GM19438 (cell line): ENCODE data around the gene C7orf57.

ENCODE experiments used
- ATAC-seq: cut with Tn5 transposase; IDR thresholded peaks from one replicate; pipeline ENCODE4 v1.9.1; 2021; ENCODE audit warnings: low read depth; ENCODE audit not compliant: unreplicated experiment

C7orf57 gene

DNA sequence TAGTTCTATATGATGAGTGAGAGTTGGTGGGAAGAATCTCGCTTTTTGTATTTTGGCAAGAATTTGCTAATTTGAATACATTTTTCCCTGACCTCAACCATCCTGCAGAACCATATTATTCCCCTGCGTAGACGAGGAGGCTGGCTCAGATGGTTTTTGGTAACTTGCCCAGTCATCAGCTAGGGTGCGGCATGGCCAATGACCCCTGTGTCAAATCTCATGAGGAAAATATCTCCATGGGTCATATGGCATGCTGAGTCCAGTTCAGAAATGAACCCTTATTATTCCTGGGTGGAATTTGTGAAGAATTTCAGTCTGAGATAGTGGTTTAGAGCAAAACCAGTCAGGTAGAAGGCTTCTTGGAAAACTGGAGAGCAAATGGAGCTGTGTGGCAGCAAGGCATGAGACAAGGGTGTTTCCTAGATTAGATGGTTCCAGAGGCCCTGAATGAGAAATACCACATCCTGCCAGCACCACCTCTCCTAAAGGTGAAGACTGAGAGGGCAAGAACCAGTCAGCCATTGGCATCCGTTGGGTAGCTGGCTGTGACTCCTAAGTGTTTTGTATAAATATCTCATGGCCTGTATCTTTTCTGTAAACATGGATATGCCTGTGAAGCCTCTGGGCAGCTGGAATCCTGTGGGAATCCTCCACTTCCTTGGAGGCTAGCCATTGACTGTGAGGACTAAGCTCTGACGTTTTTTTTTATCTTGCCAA lies 47.9 kb downstream of the C7orf57 start:
- ATAC-seq = no peak

- ATAC-seq = peak; percentile 46
These were observed 49.5 kb downstream of the C7orf57 start for GRCh38 chr7:48084727-48085432.

GRCh38 chr7:48085433-48085791 lies 50.1 kb downstream of the C7orf57 start:
- ATAC-seq = no peak

GRCh38 chr7:48085942-48086341 lies 50.6 kb downstream of the C7orf57 start:
- ATAC-seq = no peak

GRCh38 chr7:48087349-48087748 lies 52.0 kb downstream of the C7orf57 start:
- peak; percentile 10 for ATAC-seq

- ATAC-seq = peak; percentile 57
These were observed 53.3 kb downstream of the C7orf57 start for GRCh38 chr7:48088559-48089045.

GRCh38 chr7:48089046-48090003 lies 54.0 kb downstream of the C7orf57 start, which contains the start of gene UPP1:
UPP1 (plus strand) TSS chr7:48089265; CDS start chr7:48094784, 5,519 bp downstream.
- peak; percentile 52 for ATAC-seq

- ATAC-seq = no peak
These were observed 54.9 kb downstream of the C7orf57 start for GRCh38 chr7:48090095-48090805.

DNA sequence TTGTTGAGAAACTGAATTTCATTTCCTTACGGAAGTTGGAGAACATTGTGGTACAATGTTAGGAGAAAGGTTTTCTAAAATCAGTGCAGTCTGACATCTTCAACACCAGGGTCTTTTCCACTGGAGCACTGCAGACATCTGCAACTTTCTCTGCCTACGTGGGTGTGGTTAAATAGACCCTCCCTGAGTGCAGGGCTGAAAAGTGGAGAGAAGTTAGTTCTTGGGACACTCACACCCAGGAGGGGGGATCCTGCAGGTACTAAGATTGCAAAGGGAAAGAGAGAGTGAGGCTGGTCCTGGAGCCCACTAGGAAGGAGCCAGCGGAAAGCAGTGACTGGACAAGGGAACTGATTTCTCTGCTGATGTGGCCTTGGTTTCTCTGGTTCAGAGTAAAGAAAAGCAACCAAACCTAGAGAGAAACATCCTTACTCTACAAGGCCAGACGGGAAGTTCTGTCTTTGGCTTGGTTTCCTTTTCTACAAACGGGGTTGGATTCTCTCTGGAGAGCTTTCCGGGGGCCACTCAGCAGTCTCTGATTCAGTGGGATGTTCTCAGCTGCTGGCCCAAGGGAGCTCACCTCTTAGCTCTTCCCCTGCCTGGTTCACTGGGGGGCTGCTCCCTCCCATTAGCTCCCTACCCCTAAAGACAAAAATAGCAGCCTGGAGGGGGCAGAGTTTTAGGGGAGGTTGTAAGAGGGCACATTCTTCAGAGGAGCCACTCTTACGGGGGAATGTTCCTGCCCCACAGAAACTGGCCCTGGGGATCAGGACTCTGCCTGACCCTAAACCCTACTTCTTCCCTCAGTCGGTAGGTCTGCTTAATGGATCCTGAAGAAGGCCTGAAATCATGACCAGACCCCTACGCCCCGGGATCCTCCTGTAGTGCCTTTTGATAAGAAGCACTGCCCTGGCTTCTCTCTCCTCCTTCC lies 56.4 kb downstream of the C7orf57 start:
- ATAC-seq = no peak

DNA sequence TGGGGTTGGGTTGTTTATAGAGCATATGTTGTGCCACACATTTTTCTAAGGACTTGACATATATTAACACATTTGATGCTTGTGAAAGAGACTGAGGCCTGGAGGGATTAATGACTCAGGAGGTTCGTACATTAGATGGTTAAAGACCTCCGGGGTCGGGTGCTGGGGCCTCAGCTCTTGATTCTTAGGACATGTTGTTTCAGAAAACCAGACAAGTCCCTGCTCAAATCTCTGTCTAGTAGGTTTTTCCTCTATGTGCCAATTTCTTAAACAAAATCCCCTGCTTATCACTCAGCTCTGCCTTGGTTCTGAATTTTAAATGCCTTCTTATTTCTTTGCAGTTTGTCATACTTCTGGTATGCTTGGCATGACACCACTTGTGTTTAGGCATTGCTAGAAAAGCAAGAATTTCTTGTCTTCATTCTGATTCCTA lies 59.5 kb downstream of the C7orf57 start:
- ATAC-seq = no peak

DNA sequence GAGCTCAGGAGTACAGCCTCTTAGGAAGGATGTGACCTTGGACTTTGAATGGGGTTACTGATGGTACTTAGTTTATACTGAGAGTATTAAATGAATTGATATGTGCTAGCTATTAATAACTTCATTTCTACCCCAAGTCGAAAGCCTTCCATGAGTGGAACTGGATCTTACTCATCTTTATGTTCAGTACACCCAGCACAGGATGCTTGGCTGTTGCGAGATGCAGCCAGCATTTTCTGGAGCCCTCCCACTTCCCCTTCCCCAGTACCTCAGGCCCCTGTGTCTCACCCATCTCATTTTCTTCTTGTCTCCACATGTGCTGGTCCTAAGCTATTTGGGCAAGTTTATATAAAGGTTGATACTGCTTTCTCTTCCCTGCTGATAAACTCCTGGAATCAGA lies 60.9 kb downstream of the C7orf57 start:
- ATAC-seq = no peak

DNA sequence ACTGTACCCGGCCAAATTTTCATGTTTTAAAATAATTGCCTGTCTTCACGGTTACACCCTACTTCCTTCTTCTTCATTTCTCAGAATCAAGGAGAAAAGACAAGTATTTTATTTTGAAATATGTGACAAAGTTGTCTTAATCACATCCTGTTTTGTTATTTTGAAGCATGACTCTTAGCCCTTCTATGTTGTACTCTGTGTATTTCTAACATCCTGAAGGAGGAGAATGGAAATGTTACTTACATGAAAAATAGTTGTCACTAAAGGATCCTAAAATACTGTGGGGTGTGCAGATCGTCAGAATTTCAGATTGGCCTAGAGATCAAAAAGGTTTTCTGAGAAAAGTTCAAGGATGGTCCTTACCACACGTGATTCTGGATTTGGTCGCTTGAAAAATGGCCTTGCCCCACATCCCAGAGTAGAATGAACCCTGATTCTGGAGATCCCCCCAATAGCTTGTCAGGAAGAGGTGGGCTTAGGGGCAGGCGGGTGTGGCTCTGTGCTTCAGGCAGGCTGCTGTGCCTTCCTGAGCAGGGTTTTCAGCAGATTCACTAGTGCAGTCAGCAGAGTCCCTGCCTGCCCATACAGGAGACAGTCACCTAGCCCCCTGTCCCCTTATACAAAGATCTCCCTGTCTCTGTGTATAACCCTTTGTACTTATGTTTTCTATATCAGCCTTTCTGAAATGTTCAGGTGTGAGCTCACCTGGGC lies 62.3 kb downstream of the C7orf57 start:
- ATAC-seq = no peak

DNA sequence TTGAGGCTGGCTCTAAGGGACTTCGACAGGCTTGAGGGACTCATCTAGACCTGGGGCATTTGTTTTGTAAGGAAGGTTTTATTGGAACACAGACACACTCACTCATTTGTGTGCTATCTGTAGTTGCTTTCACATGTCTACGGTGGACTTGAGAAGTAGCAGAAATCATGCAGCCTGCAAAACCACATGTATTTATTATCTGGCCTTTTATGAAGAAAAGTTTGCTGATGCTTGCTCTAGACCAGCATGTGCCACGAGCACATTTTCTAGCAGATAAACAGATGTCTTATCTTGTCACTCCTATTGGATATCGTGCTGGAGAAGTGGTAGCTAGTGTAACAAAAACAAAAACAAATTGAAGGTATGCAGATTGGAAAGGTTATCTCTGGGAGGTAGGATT lies 63.5 kb downstream of the C7orf57 start:
- no peak for ATAC-seq

- ATAC-seq = no peak
These were observed 64.4 kb downstream of the C7orf57 start for GRCh38 chr7:48099781-48100180.

DNA sequence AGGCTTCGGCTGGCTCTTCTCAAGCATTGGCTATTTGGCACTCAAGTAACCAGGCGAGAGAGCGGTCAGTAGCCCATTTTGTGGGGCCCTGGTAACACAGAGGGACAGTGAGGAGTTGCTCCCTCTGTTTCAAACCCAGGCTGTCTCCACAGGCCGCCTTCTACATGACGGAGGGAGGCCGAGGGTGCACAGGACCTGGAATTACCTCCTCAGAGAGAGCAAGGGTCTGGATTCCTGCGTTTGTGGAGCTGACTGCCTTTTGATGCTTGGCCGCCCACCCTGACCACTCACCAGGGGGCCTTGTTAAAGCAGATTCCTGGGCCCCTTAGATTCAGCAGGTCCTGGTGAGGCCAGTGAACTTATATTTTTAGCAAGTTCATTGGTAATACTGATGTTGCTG lies 66.0 kb downstream of the C7orf57 start:
- ATAC-seq = no peak

- no peak for ATAC-seq
These were observed 66.6 kb downstream of the C7orf57 start for GRCh38 chr7:48101968-48102367.

- ATAC-seq = no peak
These were observed 67.2 kb downstream of the C7orf57 start for GRCh38 chr7:48102530-48102929.

GRCh38 chr7:48105045-48105444 lies 69.7 kb downstream of the C7orf57 start:
- no peak for ATAC-seq
